NCI-H345 treated with DMSO at 0.1 percent for 48 hours (cell line): ENCODE results near the gene NDN.

Experiments used
- DNase-seq: peaks from one replicate; lab custom pipeline; 2025; ENCODE audit not compliant: unreplicated experiment; lab: John Stamatoyannopoulos, UW

Gene NDN

GRCh38 chr15:23642413-23643044, 44.6 kb downstream of the NDN start:
- DNase-seq: peak; percentile 26
